HL-60 (cell line): ENCODE measurements around the gene NEK1.

Experiments
- DNase-seq, 2 experiments: peaks; one replicate each; pipeline ENCODE4 v3.0.0-alpha.2; 2010 to 2020; ENCODE audit warnings: low read depth in 1 of 2, low spot score in 1 of 2
- H3K27ac ChIP-seq: fragments of 250-450 bp; sonication (Bioruptor Pico); replicated peaks from 2 replicates; pipeline ENCODE4 v1.5.1; 2020; ENCODE audit warnings: mild to moderate bottlenecking, moderate library complexity
- H3K27me3 ChIP-seq: fragments of 250-450 bp; sonication (Bioruptor Pico); 2 replicates; pipeline ENCODE4 v1.5.1; 2021; ENCODE audit warnings: mild to moderate bottlenecking, moderate library complexity; ENCODE audit not compliant: insufficient read depth, poor library complexity, severe bottlenecking
- H3K4me3 ChIP-seq: replicated peaks from 2 replicates; pipeline ENCODE4 v1.5.1; 2011; ENCODE audit warnings: mild to moderate bottlenecking, control low read depth, low read length; ENCODE audit not compliant: insufficient read depth
- GABPA ChIP-seq: IDR thresholded peaks from 2 replicates; pipeline ENCODE4 v1.6.1; 2012; ENCODE audit warnings: low read depth
- POLR2AphosphoS5 ChIP-seq: IDR thresholded peaks from 2 replicates; pipeline ENCODE4 v1.6.1; 2012; ENCODE audit warnings: low read depth
- SPI1 ChIP-seq: IDR thresholded peaks from 2 replicates; pipeline ENCODE4 v1.6.1; 2012; ENCODE audit warnings: low read depth, mild to moderate bottlenecking, borderline replicate concordance
- TF ChIP-seq, protein P1 (sequence below): IDR thresholded peaks from 2 replicates; pipeline ENCODE4 v1.6.1; 2012; ENCODE audit warnings: low read depth; ENCODE audit not compliant: insufficient replicate concordance
- TF ChIP-seq, protein P2 (sequence below): IDR thresholded peaks from one replicate; pipeline ENCODE4 v1.5.1; 2011; ENCODE audit warnings: low read length, control low read depth, inconsistent platforms; ENCODE audit not compliant: insufficient read depth

Gene NEK1

GRCh38 chr4:169384779-169385178 lies 227.6 kb downstream of the NEK1 start:
- Histone ChIP-seq H3K27me3 (no peaks in the 10 kb centered on the region), H3K4me3 (no peak overlapping the region), H3K27ac (no peak overlapping the region)
- DNase-seq, result no peak
- TF ChIP-seq POLR2AphosphoS5, result no peak
- no peak for TF ChIP-seq GABPA
- TF ChIP-seq SPI1, result no peak
- TF ChIP-seq, protein P1, sequence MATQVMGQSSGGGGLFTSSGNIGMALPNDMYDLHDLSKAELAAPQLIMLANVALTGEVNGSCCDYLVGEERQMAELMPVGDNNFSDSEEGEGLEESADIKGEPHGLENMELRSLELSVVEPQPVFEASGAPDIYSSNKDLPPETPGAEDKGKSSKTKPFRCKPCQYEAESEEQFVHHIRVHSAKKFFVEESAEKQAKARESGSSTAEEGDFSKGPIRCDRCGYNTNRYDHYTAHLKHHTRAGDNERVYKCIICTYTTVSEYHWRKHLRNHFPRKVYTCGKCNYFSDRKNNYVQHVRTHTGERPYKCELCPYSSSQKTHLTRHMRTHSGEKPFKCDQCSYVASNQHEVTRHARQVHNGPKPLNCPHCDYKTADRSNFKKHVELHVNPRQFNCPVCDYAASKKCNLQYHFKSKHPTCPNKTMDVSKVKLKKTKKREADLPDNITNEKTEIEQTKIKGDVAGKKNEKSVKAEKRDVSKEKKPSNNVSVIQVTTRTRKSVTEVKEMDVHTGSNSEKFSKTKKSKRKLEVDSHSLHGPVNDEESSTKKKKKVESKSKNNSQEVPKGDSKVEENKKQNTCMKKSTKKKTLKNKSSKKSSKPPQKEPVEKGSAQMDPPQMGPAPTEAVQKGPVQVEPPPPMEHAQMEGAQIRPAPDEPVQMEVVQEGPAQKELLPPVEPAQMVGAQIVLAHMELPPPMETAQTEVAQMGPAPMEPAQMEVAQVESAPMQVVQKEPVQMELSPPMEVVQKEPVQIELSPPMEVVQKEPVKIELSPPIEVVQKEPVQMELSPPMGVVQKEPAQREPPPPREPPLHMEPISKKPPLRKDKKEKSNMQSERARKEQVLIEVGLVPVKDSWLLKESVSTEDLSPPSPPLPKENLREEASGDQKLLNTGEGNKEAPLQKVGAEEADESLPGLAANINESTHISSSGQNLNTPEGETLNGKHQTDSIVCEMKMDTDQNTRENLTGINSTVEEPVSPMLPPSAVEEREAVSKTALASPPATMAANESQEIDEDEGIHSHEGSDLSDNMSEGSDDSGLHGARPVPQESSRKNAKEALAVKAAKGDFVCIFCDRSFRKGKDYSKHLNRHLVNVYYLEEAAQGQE, result no peak
- TF ChIP-seq, protein P2, sequence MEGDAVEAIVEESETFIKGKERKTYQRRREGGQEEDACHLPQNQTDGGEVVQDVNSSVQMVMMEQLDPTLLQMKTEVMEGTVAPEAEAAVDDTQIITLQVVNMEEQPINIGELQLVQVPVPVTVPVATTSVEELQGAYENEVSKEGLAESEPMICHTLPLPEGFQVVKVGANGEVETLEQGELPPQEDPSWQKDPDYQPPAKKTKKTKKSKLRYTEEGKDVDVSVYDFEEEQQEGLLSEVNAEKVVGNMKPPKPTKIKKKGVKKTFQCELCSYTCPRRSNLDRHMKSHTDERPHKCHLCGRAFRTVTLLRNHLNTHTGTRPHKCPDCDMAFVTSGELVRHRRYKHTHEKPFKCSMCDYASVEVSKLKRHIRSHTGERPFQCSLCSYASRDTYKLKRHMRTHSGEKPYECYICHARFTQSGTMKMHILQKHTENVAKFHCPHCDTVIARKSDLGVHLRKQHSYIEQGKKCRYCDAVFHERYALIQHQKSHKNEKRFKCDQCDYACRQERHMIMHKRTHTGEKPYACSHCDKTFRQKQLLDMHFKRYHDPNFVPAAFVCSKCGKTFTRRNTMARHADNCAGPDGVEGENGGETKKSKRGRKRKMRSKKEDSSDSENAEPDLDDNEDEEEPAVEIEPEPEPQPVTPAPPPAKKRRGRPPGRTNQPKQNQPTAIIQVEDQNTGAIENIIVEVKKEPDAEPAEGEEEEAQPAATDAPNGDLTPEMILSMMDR, result no peak

DNA sequence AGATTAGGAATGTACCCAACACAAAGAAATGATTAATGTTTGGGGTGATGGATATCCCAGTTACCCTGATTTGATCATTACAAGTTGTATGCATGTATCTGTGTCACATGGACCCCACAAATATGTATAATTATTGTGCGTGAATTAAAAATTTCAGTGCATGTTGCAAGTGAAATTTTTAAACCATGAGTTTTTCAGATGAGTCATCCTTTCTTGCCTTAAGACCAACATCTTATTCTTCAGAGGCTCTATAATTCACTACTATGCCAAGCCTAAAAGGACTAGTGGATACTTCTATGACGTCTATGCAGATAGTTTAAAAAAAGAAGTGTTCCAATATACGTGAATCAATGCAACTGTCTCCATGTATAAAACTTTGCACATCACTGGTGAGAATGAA lies 228.7 kb downstream of the NEK1 start:
- H3K27ac ChIP-seq, result no peak overlapping the region
- H3K4me3 ChIP-seq, result no peak overlapping the region
- no peak for TF ChIP-seq GABPA
- TF ChIP-seq, protein P2, result no peak
- TF ChIP-seq SPI1, result no peak
- TF ChIP-seq, protein P1, result no peak
- DNase-seq, result no peak
- H3K27me3 ChIP-seq, result no peaks in the 10 kb centered on the region

GRCh38 chr4:169379688-169380087 lies 232.7 kb downstream of the NEK1 start:
- H3K27me3 ChIP-seq, result no peaks in the 10 kb centered on the region
- no peak for DNase-seq
- TF ChIP-seq SPI1, result no peak
- TF ChIP-seq, protein P2, result no peak
- H3K4me3 ChIP-seq, result no peak overlapping the region
- H3K27ac ChIP-seq, result no peak overlapping the region

DNA sequence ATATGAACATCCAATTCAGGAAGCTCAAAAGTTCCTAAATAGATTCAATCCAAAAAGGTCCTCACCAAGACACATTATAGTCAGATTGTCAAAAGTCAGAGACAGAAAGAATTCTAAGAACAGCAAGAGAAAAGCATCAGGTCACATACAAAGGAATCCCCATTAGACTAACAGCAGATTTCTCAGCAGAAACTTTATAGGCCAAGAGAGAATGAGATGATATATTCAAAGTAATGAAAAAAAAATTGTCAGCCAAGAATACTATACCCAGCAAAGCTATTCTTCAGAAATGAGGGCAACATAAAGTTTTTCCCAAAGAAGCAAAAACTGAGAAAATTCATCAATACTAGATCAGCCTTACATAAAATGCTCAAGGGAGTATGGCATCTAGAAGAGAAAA lies 235.0 kb downstream of the NEK1 start:
- Histone ChIP-seq H3K27me3 (no peaks in the 10 kb centered on the region), H3K27ac (no peak overlapping the region), H3K4me3 (no peak overlapping the region)
- TF ChIP-seq, protein P1, result no peak
- TF ChIP-seq, protein P2, result no peak
- TF ChIP-seq GABPA (no peak), POLR2AphosphoS5 (no peak), SPI1 (no peak)
- DNase-seq, result no peak
